Raji (cell line): ENCODE results near the gene VWA7.

Source experiments
- POLR2A ChIP-seq: IDR thresholded peaks from 2 replicates; pipeline ENCODE4 v1.6.1; 2011; ENCODE audit warnings: low read depth, low read length, control low read depth; ENCODE audit not compliant: insufficient read depth

Gene VWA7

GRCh38 chr6:31739639-31740396, 37.3 kb downstream of the VWA7 start, which contains the start of gene MSH5:
Gene MSH5, plus strand, starts transcription at chr6:31740005. Its CDS starts 462 bp downstream, at chr6:31740467.
- TF ChIP-seq POLR2A = peak; percentile 85

GRCh38 chr6:31737991-31738979, 38.8 kb downstream of the VWA7 start:
- TF ChIP-seq POLR2A = peak; percentile 56

GRCh38 chr6:31737315-31737990, 39.7 kb downstream of the VWA7 start:
- TF ChIP-seq POLR2A = no peak

- TF ChIP-seq POLR2A = no peak
Measured at GRCh38 chr6:31736768-31737314, 40.3 kb downstream of the VWA7 start.

GRCh38 chr6:31736021-31736767, 40.9 kb downstream of the VWA7 start, which contains the start of gene CLIC1:
Gene CLIC1, minus strand, starts transcription at chr6:31736530. Its CDS starts 230 bp downstream, at chr6:31736300.
- peak; percentile 87 for TF ChIP-seq POLR2A

GRCh38 chr6:31734821-31735406, 42.2 kb downstream of the VWA7 start:
- TF ChIP-seq POLR2A = peak; percentile 44; the same call in 1 of the 2 replicates

GRCh38 chr6:31734247-31734820, 42.8 kb downstream of the VWA7 start:
- TF ChIP-seq POLR2A = no peak

- no peak for TF ChIP-seq POLR2A
Measured at GRCh38 chr6:31733734-31734133, 43.4 kb downstream of the VWA7 start.

- TF ChIP-seq POLR2A = no peak
Measured at GRCh38 chr6:31732029-31732428, 45.1 kb downstream of the VWA7 start.

- TF ChIP-seq POLR2A = no peak
Measured at GRCh38 chr6:31730631-31731086, 46.5 kb downstream of the VWA7 start.

- TF ChIP-seq POLR2A = peak; percentile 31; the same call in 1 of the 2 replicates
Measured at GRCh38 chr6:31729979-31730630, 47.0 kb downstream of the VWA7 start.

GRCh38 chr6:31729515-31729978, 47.6 kb downstream of the VWA7 start:
- no peak; the same call in 1 of the 2 replicates for TF ChIP-seq POLR2A
